K562 (cell line): ENCODE results near the gene PGPEP1. TPM values are rescaled to one million over a fixed set of nuclear protein-coding genes. Genes with fewer than 3 reads are reported as not detected.

Experiments used
- COPS2 ChIP-seq: fragments of 450-650 bp; conservative IDR thresholded peaks from 2 replicates; pipeline ENCODE4 v1.6.1; 2016; ENCODE audit warnings: mild to moderate bottlenecking, moderate library complexity
- CREM ChIP-seq: IDR thresholded peaks from 2 replicates; pipeline ENCODE4 v1.6.1; 2014; ENCODE audit warnings: antibody characterized with exemption, low read depth
- DEAF1 ChIP-seq: fragments of 450-650 bp; formaldehyde crosslinking; IDR thresholded peaks from 2 replicates; pipeline ENCODE4 v1.4.0; 2020; ENCODE audit warnings: mild to moderate bottlenecking, moderate library complexity
- E2F3 ChIP-seq: fragments of 250-450 bp; sonication (Bioruptor Pico); IDR thresholded peaks from 2 replicates; pipeline ENCODE4 v1.4.0; 2020; ENCODE audit warnings: mild to moderate bottlenecking
- ELF4 ChIP-seq: fragments of 450-650 bp; formaldehyde crosslinking; IDR thresholded peaks from 2 replicates; pipeline ENCODE4 v1.4.0; 2022; ENCODE audit warnings: missing genetic modification characterization
- EZH2 ChIP-seq: IDR thresholded peaks from 2 replicates; pipeline ENCODE4 v1.6.1; 2012; ENCODE audit warnings: low read depth, mild to moderate bottlenecking, inconsistent platforms, low read length, borderline replicate concordance
- FOS ChIP-seq: IDR thresholded peaks from 3 replicates; pipeline ENCODE4 v1.6.1; 2011; ENCODE audit not compliant: insufficient read length; ENCODE audit errors: extremely low read depth
- FOXA1 ChIP-seq: fragments of 450-650 bp; IDR thresholded peaks from 2 replicates; pipeline ENCODE4 v1.6.1; 2016; ENCODE audit warnings: mild to moderate bottlenecking, borderline replicate concordance
- FOXO4 ChIP-seq: fragments of 450-650 bp; formaldehyde crosslinking; IDR thresholded peaks from 2 replicates; pipeline ENCODE4 v1.4.0; 2020; ENCODE audit warnings: mild to moderate bottlenecking, moderate library complexity
- HDAC8 ChIP-seq: fragments of 450-650 bp; IDR thresholded peaks from 2 replicates; pipeline ENCODE4 v1.6.1; 2016; ENCODE audit warnings: mild to moderate bottlenecking, missing genetic modification characterization, moderate library complexity, missing compliant biosample characterization
- HDGF ChIP-seq: fragments of 450-650 bp; IDR thresholded peaks from 2 replicates; pipeline ENCODE4 v1.6.1; 2016
- HES1 ChIP-seq: fragments of 450-650 bp; IDR thresholded peaks from 2 replicates; pipeline ENCODE4 v1.6.1; 2016; ENCODE audit warnings: low read depth, mild to moderate bottlenecking, moderate library complexity
- HEY1 ChIP-seq: fragments of 250-450 bp; sonication (Bioruptor Pico); IDR thresholded peaks from 2 replicates; pipeline ENCODE4 v1.5.0; 2020; ENCODE audit warnings: mild to moderate bottlenecking, moderate library complexity, borderline replicate concordance
- HNRNPH1 ChIP-seq: fragments of 200-400 bp; formaldehyde crosslinking; optimal IDR thresholded peaks from 2 replicates; pipeline ENCODE3; 2017; ENCODE audit warnings: low read depth, mild to moderate bottlenecking, low read length, moderate library complexity
- ILF3 ChIP-seq: fragments of 450-650 bp; IDR thresholded peaks from 2 replicates; pipeline ENCODE4 v1.6.1; 2018; ENCODE audit warnings: antibody characterized with exemption, mild to moderate bottlenecking, moderate library complexity, borderline replicate concordance
- IRF2 ChIP-seq: sonication (generic); formaldehyde crosslinking; IDR thresholded peaks from 2 replicates; pipeline ENCODE4 v1.8.1; 2022; ENCODE audit warnings: mild to moderate bottlenecking, missing genetic modification reagents
- KAT7 ChIP-seq: sonication (generic); formaldehyde crosslinking; IDR thresholded peaks from 2 replicates; pipeline ENCODE4 v1.8.0; 2022; ENCODE audit warnings: missing genetic modification reagents, mild to moderate bottlenecking, borderline replicate concordance
- MCM5 ChIP-seq: fragments of 450-650 bp; IDR thresholded peaks from 2 replicates; pipeline ENCODE4 v1.6.1; 2016; ENCODE audit warnings: low read depth
- NR2F6 ChIP-seq: fragments of 450-650 bp; formaldehyde crosslinking; IDR thresholded peaks from 2 replicates; pipeline ENCODE4 v1.4.0; 2020; ENCODE audit warnings: mild to moderate bottlenecking
- PHF21A ChIP-seq: fragments of 450-650 bp; IDR thresholded peaks from 2 replicates; pipeline ENCODE4 v1.6.1; 2017; ENCODE audit warnings: low read depth, borderline replicate concordance
- PTBP1 ChIP-seq: fragments of 200-400 bp; formaldehyde crosslinking; IDR thresholded peaks from 2 replicates; pipeline ENCODE4 v1.6.1; 2017; ENCODE audit warnings: low read depth, low read length
- SMAD3 ChIP-seq: fragments of 450-650 bp; formaldehyde crosslinking; conservative IDR thresholded peaks from 2 replicates; pipeline ENCODE4 v1.4.0; 2020; ENCODE audit warnings: mild to moderate bottlenecking
- TGIF2 ChIP-seq: sonication (generic); formaldehyde crosslinking; IDR thresholded peaks from 2 replicates; pipeline ENCODE4 v1.8.1; 2022; ENCODE audit warnings: mild to moderate bottlenecking, missing genetic modification reagents, moderate library complexity
- ZBTB34 ChIP-seq: fragments of 250-450 bp; sonication (Bioruptor Pico); IDR thresholded peaks from 2 replicates; pipeline ENCODE4 v1.8.0; 2021; ENCODE audit warnings: mild to moderate bottlenecking, moderate library complexity
- ZFP36 ChIP-seq: fragments of 150-350 bp; IDR thresholded peaks from 2 replicates; pipeline ENCODE4 v1.6.1; 2018; ENCODE audit warnings: low read length, low read depth; ENCODE audit not compliant: partially characterized antibody
- ZSCAN29 ChIP-seq: fragments of 450-650 bp; IDR thresholded peaks from 2 replicates; pipeline ENCODE4 v1.6.1; 2017
- polyA plus RNA-seq, 8 experiments: library from polyadenylated mRNA; depleted of rRNA in 4 of 8; stranded (reverse) in 5 of 8; unstranded in 3 of 8; fragments of >200 nt; fragmentation: Nextera tagmentation in 2 of 8; fragmentation: Illumina TruSeq in 1 of 8; extraction: Ambion mirVana in 2 of 8; extraction: Trizol in 1 of 8; gene quantifications; 2 replicates each; pipeline versions ENCODE4 v1.2.1 to v1.2.3, GENCODE V29; 2011 to 2014; ENCODE audit warnings: inconsistent platforms in 1 of 8, missing spikeins in 1 of 8
- total RNA-seq, 7 experiments: library from RNA; depleted of rRNA in 6 of 7; stranded (reverse); fragments of >200 nt in 6 of 7; fragmentation: Illumina TruSeq in 2 of 7; extraction: Trizol in 2 of 7; gene quantifications; 2 replicates each; pipeline versions ENCODE4 v1.2.1 to v1.2.3, GENCODE V29; 2011 to 2021; ENCODE audit warnings: low replicate concordance in 1 of 7

Gene PGPEP1
- total and polyA plus RNA-seq, 9 of the 15 experiments (the other 6 are each of a cell fraction or from before 2014, with no cell fraction given) = 10.0 to 69.6 (median 33.5) TPM

GRCh38 chr19:18291590-18292461, 48.6 kb upstream of the PGPEP1 start (continued):
- no peak for TF ChIP-seq ZBTB34
- no peak for TF ChIP-seq IRF2 (CRISPR knock-in tag)
- peak; percentile 64; the same call in 1 of the 2 replicates for TF ChIP-seq HDAC8 (tag)
- TF ChIP-seq EZH2 = no peak
- TF ChIP-seq SMAD3 (CRISPR knock-in tag) = no peak
- TF ChIP-seq ELF4 (CRISPR knock-in tag) = no peak
- TF ChIP-seq FOXA1 = no peak
- TF ChIP-seq FOXO4 (CRISPR knock-in tag) = no peak
- peak; percentile 58; the same call in 1 of the 2 replicates for TF ChIP-seq PTBP1
- peak; percentile 100 for TF ChIP-seq ZSCAN29
- no peak for TF ChIP-seq TGIF2
- TF ChIP-seq DEAF1 (CRISPR knock-in tag) = no peak
- TF ChIP-seq HEY1 (CRISPR knock-in tag) = no peak
- TF ChIP-seq MCM5 = no peak
- TF ChIP-seq ZFP36 = no peak
- peak; percentile 81 for TF ChIP-seq CREM
- TF ChIP-seq ILF3 = no peak
- TF ChIP-seq PHF21A = 0 out of 2 replicates have a peak, but pooled peaks have one; percentile 65
- TF ChIP-seq FOS = no peak
- no peak for TF ChIP-seq HNRNPH1
- no peak for TF ChIP-seq NR2F6 (CRISPR knock-in tag)
- TF ChIP-seq HES1 = no peak; the same call in 1 of the 2 replicates
- TF ChIP-seq E2F3 (CRISPR knock-in tag) = 0 out of 2 replicates have a peak, but pooled peaks have one; percentile 35
- peak; percentile 94; the same call in 1 of the 2 replicates for TF ChIP-seq KAT7
- TF ChIP-seq COPS2 = no peak
- no peak for TF ChIP-seq HDGF
